Left cardiac atrium (tissue), 4 donors: Measurements from ENCODE around the gene TMEM121B. TPM values are rescaled to one million over a fixed set of nuclear protein-coding genes. Genes with fewer than 3 reads are reported as not detected.

ENCODE experiments used
- ATAC-seq, 2 donors: fragments of 200-7000 bp; cut with Tn5 transposase; one replicate each; pipeline ENCODE4 v1.9.1; 2020; ENCODE audit warnings: mild to moderate bottlenecking in 2 of 2, moderate library complexity in 2 of 2
- DNase-seq: peaks from one replicate; pipeline ENCODE4 v3.0.0-alpha.2; 2020
- intact Hi-C, 2 donors: fragments of 100-400 bp; cut with DNase I; formaldehyde crosslinking; loops; one replicate each; pipeline versions ENCODE4 v1.14.1 to v1.15.1; 2022 to 2023
- total RNA-seq, 2 donors: library from RNA; stranded (reverse); fragmentation: NEBNext Ultra II Directional; extraction: Animal tissue kit (Norgen Biotek cat#: 25700); gene quantifications; one replicate each; pipeline ENCODE4 v1.2.1, GENCODE V29; 2021
- donor health status: DM: no; HTN: yes; CAD: no.
- donor health status: DM: no; HTN: yes; CAD: no; lungs with severe emphysema.
- donor health status: DM: yes; HTN: yes; CAD: no.
- donor health status: Dilated cardiomyopathy.

TMEM121B gene
- total RNA-seq, 2 donors from 2014 or later = 0.80 to 0.97 TPM

DNA sequence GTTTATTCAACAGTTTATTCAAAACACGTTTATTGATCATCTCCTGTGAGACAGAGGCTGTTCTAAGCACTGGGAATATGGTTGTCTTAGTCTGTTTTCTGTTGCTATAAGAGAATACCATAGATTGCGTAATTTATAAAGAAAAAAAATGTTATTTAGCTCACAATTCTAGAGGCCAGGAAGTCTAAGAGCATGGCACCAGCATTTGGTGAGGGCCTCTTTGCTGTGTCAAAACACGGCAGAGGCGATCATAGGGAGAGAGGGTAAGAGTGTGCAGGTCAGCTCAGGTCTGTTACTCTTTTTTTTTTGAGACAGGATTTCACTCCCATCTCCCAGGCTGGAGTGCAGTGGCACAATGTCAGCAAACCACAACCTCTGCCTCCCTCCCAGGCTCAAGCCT, 41.6 kb downstream of the TMEM121B start:
- intact Hi-C loops = loop anchor here (5.0 to 10.0 kb wide), 3 partner anchors 123 to 425 kb away; no protein-coding TSS in a partner anchor
- DNase-seq = no peak
- ATAC-seq = no peak

DNA sequence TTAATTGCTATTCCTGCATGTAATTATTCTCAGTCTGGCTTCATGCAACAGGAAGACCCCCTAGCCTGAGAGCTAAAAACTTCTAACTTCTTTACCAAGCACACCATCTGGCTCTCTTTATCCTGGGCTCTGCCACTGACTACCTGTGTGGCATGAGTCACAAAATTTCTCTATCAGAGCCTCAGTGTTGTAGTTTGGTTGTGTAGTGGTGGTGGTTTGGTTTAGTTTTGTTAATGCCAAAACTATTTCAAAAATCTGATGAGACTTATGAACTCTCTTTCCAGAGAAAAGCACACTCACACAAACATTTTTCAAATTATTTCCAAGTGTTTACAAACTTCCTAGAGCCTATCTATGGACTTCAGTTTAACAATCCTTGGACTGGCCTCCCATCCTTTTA, 43.9 kb downstream of the TMEM121B start:
- no peak for ATAC-seq

GRCh38 chr22:17074648-17075002, 46.5 kb downstream of the TMEM121B start:
- no peak for ATAC-seq
- intact Hi-C loops = loop anchor here (5.0 to 10.0 kb wide), 3 partner anchors 128 to 430 kb away; no protein-coding TSS in a partner anchor
- DNase-seq = no peak

More for the DNA sequence above, 43.9 kb downstream of the TMEM121B start:
- DNase-seq = no peak
- intact Hi-C loops = loop anchor here (5.0 to 10.0 kb wide), 3 partner anchors 125 to 428 kb away; no protein-coding TSS in a partner anchor

DNA sequence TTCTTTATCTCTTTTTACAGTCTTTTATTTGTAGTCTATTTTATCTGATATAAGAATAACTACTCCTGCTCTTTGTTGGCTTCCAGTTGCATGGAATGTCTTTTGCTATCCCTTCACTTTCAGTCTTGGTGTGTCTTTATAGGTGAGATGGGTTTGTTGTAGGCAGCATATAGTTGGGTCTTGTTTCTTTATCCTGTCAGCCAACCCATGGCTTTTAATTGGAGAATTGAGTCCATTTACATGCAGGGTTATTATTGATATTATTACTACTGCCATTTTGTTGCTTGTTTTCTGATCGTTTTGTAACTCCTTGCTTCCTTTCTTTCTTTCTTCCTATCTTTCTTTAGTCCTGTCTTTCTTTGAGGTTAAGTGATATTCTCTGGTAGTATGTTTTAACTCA, 48.3 kb downstream of the TMEM121B start:
- ATAC-seq (no peak), DNase-seq (no peak)
- intact Hi-C loops = loop anchor here in 1 of 2 donors (10.0 kb wide), 1 partner anchor 432 kb away; no protein-coding TSS in a partner anchor

Other genes starting within 250 kb of the TMEM121B start
- gene GAB4, start 113.1 kb downstream of the TMEM121B start, total RNA-seq = not detected
- 10 to 100 TPM; 11.6 to 15.4 TPM for gene IL17RA, start 36.4 kb downstream of the TMEM121B start, total RNA-seq
- 10 to 100 TPM; 36.0 to 37.5 TPM for gene HDHD5, start 37.9 kb upstream of the TMEM121B start, total RNA-seq
- gene ADA2, start 98.1 kb upstream of the TMEM121B start, total RNA-seq = 10 to 100 TPM; 25.4 to 34.1 TPM
- 1 to 10 TPM; 4.4 to 5.6 TPM for gene CECR2, start 248.1 kb upstream of the TMEM121B start, total RNA-seq